Panc1 (cell line): ENCODE results near the gene ZNF579.

ENCODE experiments used
- POLR2AphosphoS5 ChIP-seq: IDR thresholded peaks from 2 replicates; pipeline ENCODE4 v1.6.1; 2012; ENCODE audit warnings: mild to moderate bottlenecking, low read depth, low read length, moderate library complexity
- SIN3A ChIP-seq: IDR thresholded peaks from 2 replicates; pipeline ENCODE4 v1.6.1; 2012; ENCODE audit warnings: low read depth, mild to moderate bottlenecking, low read length, moderate library complexity, borderline replicate concordance; ENCODE audit not compliant: insufficient read depth
- TCF7L2 ChIP-seq: IDR thresholded peaks from 2 replicates; pipeline ENCODE4 v1.6.1; 2011; ENCODE audit warnings: mild to moderate bottlenecking, low read depth, low read length, inconsistent platforms
- TF ChIP-seq, protein P1 (sequence below): fragments of 450-650 bp; IDR thresholded peaks from 2 replicates; pipeline ENCODE4 v1.5.1; 2017; ENCODE audit warnings: mild to moderate bottlenecking

GRCh38 chr19:55567708-55568328 is 12.8 kb downstream of the ZNF579 start:
- TF ChIP-seq, protein P1, sequence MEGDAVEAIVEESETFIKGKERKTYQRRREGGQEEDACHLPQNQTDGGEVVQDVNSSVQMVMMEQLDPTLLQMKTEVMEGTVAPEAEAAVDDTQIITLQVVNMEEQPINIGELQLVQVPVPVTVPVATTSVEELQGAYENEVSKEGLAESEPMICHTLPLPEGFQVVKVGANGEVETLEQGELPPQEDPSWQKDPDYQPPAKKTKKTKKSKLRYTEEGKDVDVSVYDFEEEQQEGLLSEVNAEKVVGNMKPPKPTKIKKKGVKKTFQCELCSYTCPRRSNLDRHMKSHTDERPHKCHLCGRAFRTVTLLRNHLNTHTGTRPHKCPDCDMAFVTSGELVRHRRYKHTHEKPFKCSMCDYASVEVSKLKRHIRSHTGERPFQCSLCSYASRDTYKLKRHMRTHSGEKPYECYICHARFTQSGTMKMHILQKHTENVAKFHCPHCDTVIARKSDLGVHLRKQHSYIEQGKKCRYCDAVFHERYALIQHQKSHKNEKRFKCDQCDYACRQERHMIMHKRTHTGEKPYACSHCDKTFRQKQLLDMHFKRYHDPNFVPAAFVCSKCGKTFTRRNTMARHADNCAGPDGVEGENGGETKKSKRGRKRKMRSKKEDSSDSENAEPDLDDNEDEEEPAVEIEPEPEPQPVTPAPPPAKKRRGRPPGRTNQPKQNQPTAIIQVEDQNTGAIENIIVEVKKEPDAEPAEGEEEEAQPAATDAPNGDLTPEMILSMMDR, result no peak
- TF ChIP-seq POLR2AphosphoS5 (no peak), SIN3A (no peak), TCF7L2 (no peak)
